Fibroblast of skin of scalp (primary cell): ENCODE data around the gene GMDS.

Experiments
- DNase-seq: peaks from one replicate; pipeline ENCODE4 v3.0.0-alpha.2; 2013

Gene GMDS

DNA sequence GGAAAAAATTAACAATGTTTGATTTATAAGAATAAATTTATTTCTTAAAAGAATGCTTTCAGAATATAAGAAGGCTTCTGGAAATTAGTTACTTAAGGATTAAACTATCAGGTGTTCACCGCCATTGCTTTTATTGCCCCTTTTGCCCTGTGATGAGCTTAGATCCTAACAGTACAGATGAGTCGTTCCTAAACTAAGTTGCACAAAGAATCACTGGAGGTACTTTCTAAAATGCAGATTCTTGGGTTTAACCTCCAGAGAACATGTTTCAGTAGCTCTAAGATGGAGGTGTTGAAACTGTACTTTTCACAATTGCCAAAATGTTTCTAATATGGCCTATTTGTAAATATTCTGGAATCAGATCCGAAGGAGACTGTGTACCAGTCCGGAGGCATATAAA lies 211.9 kb downstream of the GMDS start:
- no peak for DNase-seq

DNA sequence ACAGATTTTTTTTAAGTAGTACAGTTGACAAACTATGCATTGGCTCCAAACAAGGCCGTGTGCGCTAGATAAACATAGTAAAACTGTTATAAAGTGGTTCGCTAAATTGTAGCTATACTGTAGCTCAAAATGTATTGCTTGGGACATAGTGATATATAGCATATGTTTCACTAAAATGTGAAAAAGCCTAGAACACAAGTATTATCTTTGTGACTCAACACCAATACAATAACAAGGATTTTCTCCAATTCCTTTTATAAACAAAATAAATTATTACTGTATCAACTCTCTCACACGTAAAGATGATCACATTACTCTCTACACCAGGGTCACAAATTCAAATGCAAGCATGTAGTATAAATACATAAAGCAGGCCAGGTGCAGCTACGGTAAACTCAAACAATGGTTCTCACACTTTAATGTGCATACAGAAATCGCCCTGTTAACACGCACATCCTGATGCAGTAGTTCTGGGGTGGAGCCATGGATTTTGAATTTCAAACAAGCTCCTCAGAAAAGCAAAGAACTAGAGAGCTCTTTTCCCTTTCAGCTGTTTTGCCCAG lies 214.6 kb downstream of the GMDS start:
- no peak for DNase-seq

DNA sequence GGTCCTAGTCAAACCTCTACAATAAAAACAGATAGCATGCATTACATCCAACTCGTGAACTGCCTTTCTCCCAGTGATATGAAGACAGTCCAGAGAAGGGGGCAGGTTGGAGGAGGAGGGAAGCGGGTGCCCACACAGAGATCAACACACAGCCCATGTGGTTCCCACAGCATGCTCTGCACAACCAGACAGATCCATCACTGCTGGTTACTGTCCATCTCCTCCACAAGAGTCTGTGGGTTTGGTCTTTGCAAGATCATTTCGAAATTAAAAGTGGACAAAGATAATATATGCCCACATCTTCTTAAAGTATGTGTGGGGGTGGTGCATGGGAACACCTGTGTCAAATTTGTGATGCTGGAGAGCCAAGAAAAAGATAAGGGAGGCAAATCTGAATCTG lies 215.5 kb downstream of the GMDS start:
- no peak for DNase-seq

DNA sequence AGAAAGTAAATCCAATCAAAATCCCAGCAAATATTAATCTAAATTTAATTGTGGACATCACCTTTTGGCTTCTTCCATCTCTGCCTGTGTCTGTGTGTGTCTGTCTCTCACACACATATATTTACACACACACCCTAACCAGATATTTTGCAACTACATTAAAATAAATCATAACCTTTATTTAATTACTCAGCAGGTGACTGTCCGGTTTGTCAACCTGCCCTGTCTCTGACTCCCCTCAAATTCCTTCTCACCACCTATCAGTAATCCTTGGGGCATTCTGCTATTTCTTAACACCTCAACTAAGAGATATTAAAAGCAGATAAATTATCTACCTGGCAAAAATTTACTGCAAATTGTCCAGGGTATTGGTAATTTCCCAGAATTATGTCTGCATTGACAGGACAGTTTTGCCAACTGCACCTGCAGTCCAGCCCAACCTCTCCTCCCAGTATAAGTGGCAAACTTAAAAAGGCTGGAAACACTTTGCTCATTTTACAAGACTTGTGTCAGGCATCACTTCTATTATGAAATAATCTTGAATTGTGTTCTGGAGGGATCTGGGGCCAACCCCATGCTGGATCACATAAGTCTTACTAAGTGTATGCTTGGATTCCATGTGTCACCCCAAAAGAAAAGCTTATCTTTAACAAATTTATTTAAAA lies 216.1 kb downstream of the GMDS start:
- no peak for DNase-seq

DNA sequence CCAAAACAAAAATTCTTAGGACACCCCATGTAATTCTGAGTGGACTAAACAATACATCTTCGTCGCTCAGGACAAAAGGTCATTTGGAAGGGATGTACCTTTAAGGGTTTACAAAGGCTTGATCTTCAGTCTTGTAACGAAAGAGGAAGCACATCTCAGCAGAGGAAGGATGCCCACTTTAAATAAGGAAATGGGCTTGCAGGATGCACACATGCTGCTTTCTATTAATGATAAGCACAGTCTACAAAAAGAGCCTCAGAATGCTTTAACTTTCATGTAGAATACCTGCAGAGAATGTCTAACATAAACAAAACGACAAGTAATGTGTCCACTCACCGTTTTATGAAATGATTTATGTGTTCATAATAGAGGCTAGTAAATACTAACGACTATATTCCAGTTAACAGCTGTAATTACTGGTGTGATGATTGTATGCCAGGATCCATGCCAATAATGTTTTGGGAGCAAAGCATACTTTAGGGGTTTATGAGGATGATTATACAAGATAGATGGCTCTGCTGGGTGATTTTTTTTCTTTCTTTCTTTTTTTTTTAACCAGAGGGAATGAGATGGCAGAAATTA lies 216.9 kb downstream of the GMDS start:
- DNase-seq = no peak

DNA sequence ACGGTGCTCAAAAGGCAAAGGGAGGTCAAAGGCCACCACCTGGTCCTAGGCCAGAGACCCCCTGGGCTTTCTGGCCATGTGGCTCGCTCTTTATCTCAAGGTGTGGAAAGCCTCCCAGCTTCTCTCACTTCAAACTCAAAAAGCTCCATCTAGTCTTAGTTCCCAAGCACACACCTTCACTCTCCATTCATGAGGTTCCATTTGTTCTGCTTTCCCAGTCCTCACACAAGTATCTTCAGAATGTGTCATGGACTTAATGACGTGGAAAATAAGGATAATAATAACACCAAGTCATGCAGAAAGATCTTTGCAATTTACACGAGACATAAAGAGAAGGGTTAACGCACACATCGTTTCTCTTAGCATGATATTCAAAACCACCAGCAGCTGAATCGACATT lies 219.3 kb downstream of the GMDS start:
- DNase-seq = no peak

DNA sequence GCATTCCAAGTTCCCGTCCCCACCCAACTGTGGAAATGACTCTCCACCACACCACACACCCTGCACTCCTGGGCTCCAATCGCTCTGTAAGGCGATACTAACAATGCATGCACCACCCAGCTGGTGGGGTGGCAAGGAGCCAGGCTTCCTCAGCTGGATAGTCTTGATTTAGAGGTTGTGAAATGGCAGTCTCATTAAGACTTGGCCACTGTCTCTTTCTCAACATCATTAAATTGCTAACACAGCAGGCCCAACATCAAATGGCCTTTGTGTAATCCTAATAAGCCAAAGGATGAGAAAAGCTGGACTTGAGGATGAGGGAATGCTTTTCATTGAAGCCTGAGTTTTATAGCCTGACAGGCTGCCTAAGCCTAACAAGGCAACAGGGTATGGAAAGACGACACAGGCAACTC lies 223.7 kb downstream of the GMDS start:
- DNase-seq = peak; percentile 65

DNA sequence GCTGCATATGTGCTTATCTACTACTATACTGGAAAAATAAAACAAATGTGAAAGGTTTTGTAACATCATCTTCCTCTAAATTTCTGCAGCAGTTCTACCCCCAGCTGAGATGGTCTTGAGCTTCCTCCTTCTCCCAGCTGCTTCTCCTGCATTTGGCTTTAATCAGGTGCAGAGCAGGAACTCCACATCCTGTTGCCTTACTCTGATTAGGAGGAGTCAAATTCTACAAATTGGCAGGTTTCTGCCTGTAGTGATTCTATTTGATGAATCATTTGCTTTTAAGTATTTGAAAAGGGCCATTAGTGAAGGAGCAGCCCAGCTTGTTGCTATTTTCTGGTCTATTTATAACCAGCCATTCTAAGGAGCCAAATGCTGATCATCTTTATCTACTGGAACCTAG lies 224.5 kb downstream of the GMDS start:
- DNase-seq = peak; percentile 42

DNA sequence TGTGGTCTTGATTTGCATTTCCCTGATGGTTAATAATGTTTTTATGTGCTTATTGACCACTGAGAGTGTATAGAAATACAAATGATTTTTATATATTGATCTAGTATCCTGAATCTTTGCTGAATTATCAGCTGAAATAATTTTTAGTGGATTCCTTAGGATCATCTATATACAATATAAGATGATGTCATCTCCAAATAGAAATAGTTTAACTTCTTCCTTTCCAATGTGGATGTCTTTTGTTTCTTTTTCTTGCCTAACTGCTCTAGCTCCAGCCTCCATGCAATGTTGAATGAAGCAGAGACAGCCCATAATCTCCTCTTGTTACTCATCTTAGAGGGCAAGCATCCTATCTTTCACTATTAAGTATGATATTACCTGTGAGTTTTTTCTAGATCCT lies 226.4 kb downstream of the GMDS start:
- DNase-seq = no peak

DNA sequence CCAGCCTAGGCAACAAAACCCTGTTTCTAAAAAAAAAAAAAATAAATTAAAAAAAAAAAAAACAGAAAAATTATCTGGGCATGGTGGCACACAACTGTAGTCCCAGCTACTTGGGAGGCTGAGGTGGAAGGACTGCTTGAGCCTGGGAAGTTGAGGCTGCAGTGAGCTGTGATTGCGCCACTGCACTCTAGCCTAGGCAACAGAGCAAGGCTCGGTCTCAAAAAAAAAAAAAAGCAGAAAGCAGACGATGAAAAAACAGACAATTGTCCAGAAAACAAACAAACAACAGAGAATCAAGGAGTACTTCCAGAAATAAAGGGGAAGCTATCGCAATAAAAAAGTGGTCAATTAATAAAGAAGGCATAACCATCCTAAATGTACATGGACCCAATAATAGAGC lies 229.4 kb downstream of the GMDS start:
- DNase-seq = no peak

DNA sequence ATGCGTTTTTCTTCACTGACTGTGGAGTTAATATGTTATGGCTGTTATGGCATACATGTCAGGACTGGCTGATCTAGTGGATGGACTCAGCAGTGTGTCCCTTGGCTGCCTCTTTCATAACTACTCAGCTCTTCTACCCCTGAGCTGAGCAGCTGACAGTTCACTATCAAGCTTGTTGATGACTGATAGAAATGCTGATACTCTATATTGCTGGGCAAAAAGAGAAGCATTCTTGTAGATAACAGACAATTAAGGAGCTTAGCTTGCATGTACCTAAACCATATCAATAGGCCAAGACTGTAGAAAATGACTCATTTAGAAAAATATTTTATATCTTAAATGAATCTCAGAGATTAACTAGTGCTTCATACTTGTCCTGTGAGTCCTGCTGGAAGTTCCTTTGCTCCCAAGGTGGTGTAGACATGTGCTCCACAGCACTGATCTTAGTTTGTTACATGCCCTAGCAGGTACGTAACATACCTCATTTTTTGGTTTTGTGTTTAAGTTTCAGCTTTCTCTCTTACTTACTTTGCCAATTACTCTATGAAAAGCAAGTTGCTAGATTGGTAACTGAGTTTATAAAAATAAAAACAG lies 236.9 kb downstream of the GMDS start:
- no peak for DNase-seq

DNA sequence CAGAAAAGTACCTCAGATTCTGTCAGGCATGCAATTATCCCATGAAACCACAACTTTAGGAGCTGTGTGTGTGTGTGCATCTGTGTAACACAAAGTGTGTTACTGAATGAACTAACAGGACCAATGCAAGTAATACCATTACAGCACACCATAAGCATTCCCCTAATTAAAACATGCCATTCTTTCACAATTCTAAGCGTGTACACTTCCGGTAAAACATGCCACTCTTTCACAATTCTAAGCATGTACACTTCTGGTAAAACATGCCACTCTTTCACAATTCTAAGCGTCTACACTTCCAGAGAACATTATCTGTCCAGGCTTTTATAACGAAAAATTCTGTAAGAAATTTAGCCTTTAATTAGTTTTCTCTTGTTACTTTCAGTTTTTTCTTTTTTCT lies 238.2 kb downstream of the GMDS start:
- DNase-seq = peak; percentile 25

DNA sequence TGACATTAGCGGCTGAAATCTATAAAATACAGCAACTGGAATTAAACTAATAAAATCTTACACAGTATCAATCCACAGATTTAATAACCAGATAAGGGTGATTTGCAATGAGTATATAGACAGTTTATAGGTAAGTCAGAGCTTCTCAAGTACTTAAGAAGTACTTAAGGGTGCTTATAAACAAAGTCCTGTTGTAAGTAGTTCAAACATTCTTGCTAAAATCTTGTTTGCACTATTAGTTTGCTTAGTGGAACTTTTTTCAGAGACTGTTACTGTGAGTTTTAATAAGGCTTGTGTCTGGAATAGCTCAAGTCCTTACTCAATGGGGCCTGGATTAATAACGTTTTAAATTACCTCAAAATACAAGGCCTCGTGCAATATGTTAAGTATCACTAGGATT lies 240.5 kb downstream of the GMDS start:
- DNase-seq = no peak

DNA sequence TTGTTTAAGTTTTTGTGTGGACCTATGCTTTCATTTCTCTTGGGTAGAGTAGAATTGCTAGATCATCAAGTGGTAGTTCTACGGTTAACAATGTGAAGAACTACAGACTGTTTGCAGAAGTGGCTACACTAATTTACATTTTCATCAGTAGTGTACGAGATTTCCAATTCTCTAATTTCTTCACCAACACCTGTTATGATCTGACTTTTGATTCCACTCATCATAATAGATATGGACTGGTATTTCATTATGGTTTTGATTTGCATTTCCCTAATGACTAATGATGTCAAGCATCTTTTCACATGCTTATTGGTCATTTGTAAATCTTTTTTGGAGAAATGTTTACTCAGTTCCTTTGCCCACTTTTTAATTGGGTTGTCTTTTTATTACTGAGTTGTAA lies 244.4 kb downstream of the GMDS start:
- no peak for DNase-seq

DNA sequence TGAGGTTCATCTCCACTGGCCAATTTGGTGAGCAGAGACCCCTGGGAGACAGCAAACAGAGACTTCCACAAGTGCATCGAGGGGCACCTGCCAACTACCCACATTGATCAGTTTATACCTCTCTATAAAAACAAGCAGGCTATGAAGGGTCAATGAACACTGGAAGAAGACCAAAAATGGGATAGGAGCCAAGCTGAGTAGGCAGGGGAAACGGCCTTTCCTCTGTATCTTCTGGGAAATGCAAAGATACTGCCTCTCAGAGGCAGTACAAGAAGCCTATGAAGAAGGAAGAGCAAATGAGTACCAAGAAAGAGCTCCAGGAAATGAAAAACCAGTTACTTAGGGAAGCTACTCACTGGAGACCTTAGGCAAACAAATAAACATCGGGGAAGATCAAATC lies 247.7 kb downstream of the GMDS start:
- no peak for DNase-seq

DNA sequence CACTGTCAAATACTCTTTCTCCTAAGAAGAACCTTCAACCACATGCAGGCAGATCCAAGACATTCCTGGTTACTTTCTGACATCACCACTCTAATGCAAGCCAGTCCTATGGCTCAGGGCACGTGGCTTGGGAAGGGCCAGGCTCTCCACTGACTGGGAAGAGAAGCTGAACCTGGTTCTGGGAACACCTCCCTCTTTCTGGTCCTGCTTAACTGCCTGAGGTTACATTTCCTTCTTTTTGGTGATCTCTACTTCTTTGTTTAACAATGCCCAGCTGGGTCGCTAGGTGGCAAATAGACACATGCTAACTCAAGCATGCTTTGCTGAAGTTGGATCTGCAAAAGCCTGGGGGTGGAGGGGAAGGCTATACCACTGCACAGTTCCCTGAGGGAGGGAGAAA lies 249.8 kb downstream of the GMDS start:
- peak; percentile 47 for DNase-seq

DNA sequence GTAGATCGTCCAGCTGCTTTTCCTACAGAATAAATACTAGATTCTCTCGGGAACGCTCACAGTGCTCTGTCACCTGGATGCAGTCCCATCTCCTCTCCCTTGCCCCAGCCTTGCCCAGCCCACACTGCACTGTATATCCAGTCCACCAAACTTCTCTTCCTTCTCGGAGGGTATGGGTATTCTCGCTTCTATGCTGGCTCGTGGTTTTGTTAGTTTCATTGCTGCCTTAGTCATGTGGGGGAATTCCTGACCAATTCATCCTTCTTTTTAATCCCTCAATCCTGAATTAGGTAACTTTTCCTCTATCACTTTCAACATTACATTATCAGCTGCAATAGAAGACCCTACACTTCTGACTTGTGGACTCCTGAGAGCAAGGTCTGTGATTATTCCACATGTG lies 252.4 kb downstream of the GMDS start:
- DNase-seq = peak; percentile 51

DNA sequence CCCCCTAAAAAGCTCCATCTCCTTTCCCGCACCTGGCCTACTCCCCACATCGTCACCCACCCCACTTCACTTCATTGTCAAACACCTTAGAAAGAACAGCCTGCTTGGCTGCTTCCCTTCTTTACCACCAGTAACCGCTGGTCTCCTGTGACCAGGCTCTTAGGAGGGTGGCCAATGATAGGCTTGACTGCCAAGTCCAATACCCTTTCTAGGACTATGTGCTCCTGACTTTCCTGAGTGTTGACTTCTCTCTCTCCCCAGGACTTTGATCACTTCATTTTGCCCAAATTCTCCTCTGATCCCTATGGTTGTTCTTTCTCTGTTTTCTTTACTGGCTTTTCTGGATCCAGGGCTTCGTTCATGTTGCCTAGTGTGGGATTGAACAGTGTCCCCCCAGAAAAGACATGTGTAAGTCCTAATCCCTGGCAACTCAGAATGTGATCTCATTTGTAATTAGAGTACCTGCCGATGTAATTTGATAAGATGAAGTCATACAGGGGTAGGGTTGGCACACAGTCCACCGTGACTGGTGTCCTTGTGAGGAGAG lies 254.0 kb downstream of the GMDS start:
- no peak for DNase-seq

DNA sequence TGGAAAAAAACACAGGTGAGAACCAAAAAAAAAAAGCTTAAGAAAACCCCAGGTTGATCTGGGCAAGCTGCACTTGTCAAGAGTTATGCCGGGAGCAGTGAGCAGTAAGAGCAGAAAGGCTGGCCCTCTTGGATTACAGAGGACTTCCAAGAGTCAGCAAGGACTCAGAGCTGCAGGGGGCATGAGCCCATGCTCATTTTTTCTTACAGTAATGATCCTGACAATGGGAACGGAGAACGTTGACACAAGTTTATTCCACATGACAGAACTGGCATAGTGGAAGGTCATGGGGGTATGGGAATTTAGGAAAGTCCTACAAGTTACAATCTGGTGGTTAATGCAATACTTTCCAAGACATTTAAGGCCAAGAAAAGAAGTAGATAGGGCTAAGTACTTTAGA lies 256.6 kb downstream of the GMDS start:
- no peak for DNase-seq

DNA sequence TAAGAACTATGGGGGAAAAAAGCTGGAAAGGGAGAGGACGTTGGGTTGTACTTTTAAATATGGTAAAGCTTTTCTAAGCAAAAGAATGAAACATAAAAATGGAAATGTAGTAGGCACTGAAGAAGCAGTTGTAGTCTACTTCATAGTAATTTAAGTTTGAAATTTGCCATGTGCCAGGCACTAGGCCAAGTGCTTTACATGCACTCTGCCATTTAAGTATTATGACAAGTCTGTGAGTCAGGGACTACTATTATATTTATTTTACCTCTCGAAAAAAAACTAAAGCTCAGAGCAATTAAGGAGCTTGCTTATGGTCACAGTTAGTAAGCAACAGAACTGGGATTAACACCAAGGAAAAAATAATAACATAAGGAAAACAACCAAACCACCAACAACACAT lies 257.8 kb downstream of the GMDS start:
- peak; percentile 76 for DNase-seq

DNA sequence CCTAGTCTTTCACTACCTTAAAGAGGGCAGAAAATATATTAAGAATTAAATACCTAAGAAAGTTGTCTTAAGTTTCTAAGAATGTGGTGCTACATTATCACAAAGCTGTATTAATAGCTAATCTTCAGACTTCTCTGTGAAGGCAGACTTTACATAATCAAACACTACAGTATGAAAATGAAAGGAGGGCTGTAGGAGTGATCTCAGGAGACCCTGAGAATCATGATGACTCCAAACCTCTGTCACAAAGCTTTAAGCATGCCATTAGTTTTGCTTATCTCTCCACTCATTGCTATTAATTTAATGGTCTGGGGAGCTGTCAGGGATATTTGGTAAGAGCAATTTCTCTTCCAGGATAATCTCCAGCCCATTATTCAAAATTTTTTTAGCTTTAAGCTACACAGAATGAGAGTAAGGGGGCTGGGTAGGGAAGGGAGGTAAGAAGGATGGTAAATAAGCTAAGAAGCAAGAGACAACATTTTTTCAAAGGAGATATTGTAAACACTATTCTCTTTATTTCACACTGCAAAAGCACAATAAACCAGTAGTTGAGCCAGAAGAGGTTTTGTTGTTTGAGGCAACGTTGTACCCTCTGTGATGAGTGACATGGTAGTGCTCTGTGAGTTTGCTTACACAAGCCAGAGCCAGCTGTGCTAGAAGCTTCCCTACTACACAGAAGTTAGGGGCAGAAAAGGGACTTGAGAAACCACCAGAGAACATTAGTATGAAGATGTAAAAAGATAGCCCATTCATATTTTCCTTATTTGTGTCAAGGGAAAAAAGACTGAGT lies 258.8 kb downstream of the GMDS start:
- no peak for DNase-seq

DNA sequence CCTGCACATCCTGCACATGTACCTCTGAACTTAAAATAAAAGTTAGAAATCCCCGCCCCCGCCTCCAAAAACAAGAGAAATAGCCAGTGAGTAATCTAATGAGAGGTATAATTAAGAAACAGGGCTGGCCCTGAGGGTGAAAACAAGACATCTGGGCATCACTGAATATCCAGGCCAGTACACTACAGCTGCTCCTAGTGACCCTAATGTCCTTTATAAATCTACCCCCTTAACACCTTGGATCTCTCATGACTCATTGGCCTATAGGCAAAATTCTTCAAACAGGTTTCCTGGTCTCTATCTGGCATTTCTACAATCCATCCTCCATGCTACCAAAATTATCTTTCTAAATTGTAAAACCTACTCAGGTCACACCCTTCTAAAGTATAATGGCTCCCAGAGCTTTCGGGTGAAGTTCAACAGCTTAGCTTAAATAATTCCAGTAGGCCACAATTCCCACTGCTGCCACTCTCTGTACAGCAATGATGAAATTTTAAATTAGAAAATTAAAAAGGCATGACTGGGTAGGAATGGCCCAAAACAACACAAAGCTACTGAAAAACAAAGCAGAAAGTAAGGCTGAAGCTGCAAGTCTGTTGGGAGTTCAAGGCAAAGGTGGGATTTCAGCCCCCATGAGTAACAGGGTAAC lies 260.9 kb downstream of the GMDS start:
- DNase-seq = no peak

DNA sequence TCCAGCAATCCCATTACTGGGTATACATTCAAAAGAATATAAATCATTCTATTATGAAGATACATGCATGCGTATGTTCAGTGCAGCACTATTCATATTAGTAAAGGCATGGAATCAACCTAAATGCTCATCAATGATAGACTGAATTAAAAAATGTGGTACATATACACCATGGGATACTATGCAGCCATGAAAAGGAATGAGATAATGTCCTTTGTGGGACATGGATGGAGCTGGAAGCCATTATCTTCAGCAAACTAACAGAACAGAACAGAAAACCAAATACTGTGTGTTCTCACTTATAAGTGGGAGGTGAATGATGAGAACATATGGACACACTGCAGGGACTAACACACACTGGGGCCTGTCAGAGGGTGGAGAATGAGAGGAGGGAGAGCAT lies 261.6 kb downstream of the GMDS start:
- DNase-seq = no peak
